T-helper 1 cell (primary cell): ENCODE results near the gene UBE2I.
"Not testable (repeated sequence)": the region's sequence is repeated elsewhere in the genome, so short reads cannot be mapped to it uniquely, and the experiment has no call there.

ENCODE experiments used
- DNase-seq, 5 donors: peaks; one replicate each; pipeline ENCODE4 v3.0.0-alpha.2; 2012 to 2020

UBE2I gene

GRCh38 chr16:1277617-1278282 is 31.7 kb upstream of the UBE2I start:
- DNase-seq, result no peak

GRCh38 chr16:1278477-1278876 is 31.0 kb upstream of the UBE2I start:
- no peak for DNase-seq

GRCh38 chr16:1279081-1279944 is 30.1 kb upstream of the UBE2I start:
- DNase-seq, result no peak

- no peak for DNase-seq
Observed at GRCh38 chr16:1279945-1280589, 29.4 kb upstream of the UBE2I start.

- DNase-seq, result no peak
Observed at GRCh38 chr16:1280783-1281182, 28.7 kb upstream of the UBE2I start.

GRCh38 chr16:1281517-1281916 is 27.9 kb upstream of the UBE2I start:
- DNase-seq, result no peak

- no peak for DNase-seq
Observed at GRCh38 chr16:1282324-1282973, 27.0 kb upstream of the UBE2I start.

- DNase-seq, result no peak
Observed at GRCh38 chr16:1283296-1283695, 26.1 kb upstream of the UBE2I start.

GRCh38 chr16:1283996-1284616 is 25.3 kb upstream of the UBE2I start:
- no peak for DNase-seq

GRCh38 chr16:1285669-1286512 is 23.5 kb upstream of the UBE2I start:
- no peak for DNase-seq

- DNase-seq, result no peak
Observed at GRCh38 chr16:1286513-1287094, 22.8 kb upstream of the UBE2I start.

- DNase-seq, result no peak
Observed at GRCh38 chr16:1287982-1288670, 21.3 kb upstream of the UBE2I start.

- DNase-seq, result no peak
Observed at GRCh38 chr16:1288813-1289476, 20.5 kb upstream of the UBE2I start.

GRCh38 chr16:1289477-1289866 is 20.0 kb upstream of the UBE2I start:
- no peak for DNase-seq

GRCh38 chr16:1290063-1290501 is 19.4 kb upstream of the UBE2I start:
- no peak for DNase-seq

GRCh38 chr16:1290860-1291575 is 18.4 kb upstream of the UBE2I start:
- no peak for DNase-seq

- DNase-seq, result no peak
Observed at GRCh38 chr16:1291576-1291974, 17.9 kb upstream of the UBE2I start.

GRCh38 chr16:1292208-1292607 is 17.2 kb upstream of the UBE2I start:
- not testable (repeated sequence) for DNase-seq

GRCh38 chr16:1292808-1293207 is 16.6 kb upstream of the UBE2I start:
- DNase-seq, result not testable (repeated sequence)
